Stimulated activated CD8-positive, alpha-beta memory T cell treated with anti-CD3 and anti-CD28 coated beads, Interleukin-15, amount 100 ng/mL, for 1 hour (primary cell): ENCODE data around the gene RNF6.
A peak's percentile ranks its signal among the peaks of the same experiment; 100 is the strongest.

Experiments used
- DNase-seq: peaks from one replicate; pipeline ENCODE4 v3.0.0-alpha.2; 2020; ENCODE audit warnings: low read depth

RNF6 gene

GRCh38 chr13:26225896-26226617, 3.9 kb upstream of the RNF6 start:
- no peak for DNase-seq

- DNase-seq = no peak
Observed at GRCh38 chr13:26222520-26223046, 469 bp upstream of the RNF6 start.

GRCh38 chr13:26221399-26221720, 754 bp downstream of the RNF6 start:
- no peak for DNase-seq

GRCh38 chr13:26220575-26220974, 1.5 kb downstream of the RNF6 start:
- no peak for DNase-seq

GRCh38 chr13:26219726-26220125, 2.4 kb downstream of the RNF6 start:
- no peak for DNase-seq

- DNase-seq = no peak
Observed at GRCh38 chr13:26216042-26216441, 6.1 kb downstream of the RNF6 start.

- DNase-seq = no peak
Observed at GRCh38 chr13:26213982-26214381, 8.1 kb downstream of the RNF6 start.

GRCh38 chr13:26213345-26213744, 8.8 kb downstream of the RNF6 start:
- DNase-seq = no peak

- DNase-seq = no peak
Observed at GRCh38 chr13:26208287-26208686, 13.8 kb downstream of the RNF6 start.

GRCh38 chr13:26202365-26202972, 19.6 kb downstream of the RNF6 start:
- no peak for DNase-seq

GRCh38 chr13:26200811-26201210, 21.3 kb downstream of the RNF6 start:
- no peak for DNase-seq

- no peak for DNase-seq
Observed at GRCh38 chr13:26198116-26198515, 24.0 kb downstream of the RNF6 start.

- no peak for DNase-seq
Observed at GRCh38 chr13:26197298-26197697, 24.8 kb downstream of the RNF6 start.

GRCh38 chr13:26186995-26187394, 35.1 kb downstream of the RNF6 start:
- no peak for DNase-seq

GRCh38 chr13:26186118-26186870, 35.8 kb downstream of the RNF6 start:
- DNase-seq = peak; percentile 75

GRCh38 chr13:26185720-26186117, 36.4 kb downstream of the RNF6 start:
- DNase-seq = no peak

GRCh38 chr13:26184791-26185250, 37.3 kb downstream of the RNF6 start:
- peak; percentile 40 for DNase-seq

- DNase-seq = no peak
Observed at GRCh38 chr13:26183416-26183815, 38.7 kb downstream of the RNF6 start.

GRCh38 chr13:26179344-26179743, 42.8 kb downstream of the RNF6 start:
- no peak for DNase-seq

- no peak for DNase-seq
Observed at GRCh38 chr13:26168835-26169234, 53.3 kb downstream of the RNF6 start.

GRCh38 chr13:26168237-26168814, 53.8 kb downstream of the RNF6 start:
- no peak for DNase-seq

GRCh38 chr13:26163812-26164211, 58.3 kb downstream of the RNF6 start:
- DNase-seq = no peak
